Gastrocnemius medialis (tissue), 4 donors: ENCODE data around the gene G6PD.

ENCODE experiments used
- POLR2A ChIP-seq, 2 donors: fragments of 450-650 bp; IDR thresholded peaks; one replicate each; pipeline ENCODE4 v1.6.1; 2017; ENCODE audit warnings: antibody characterized with exemption in 2 of 2, mild to moderate bottlenecking in 2 of 2, moderate library complexity in 2 of 2
- TF ChIP-seq, protein P1 (sequence below), 5 experiments: fragments of 450-650 bp in 3 of 5; fragments of 200-600 bp in 2 of 5; sonication (generic) in 2 of 5; IDR thresholded peaks in 4 of 5; conservative IDR thresholded peaks in 1 of 5; 1 replicate in 4 of 5; 2 replicates in 1 of 5; pipeline ENCODE4 v1.5.1; 2016 to 2019; ENCODE audit warnings: antibody characterized with exemption in 5 of 5, mild to moderate bottlenecking in 3 of 5, moderate library complexity in 3 of 5

DNA sequence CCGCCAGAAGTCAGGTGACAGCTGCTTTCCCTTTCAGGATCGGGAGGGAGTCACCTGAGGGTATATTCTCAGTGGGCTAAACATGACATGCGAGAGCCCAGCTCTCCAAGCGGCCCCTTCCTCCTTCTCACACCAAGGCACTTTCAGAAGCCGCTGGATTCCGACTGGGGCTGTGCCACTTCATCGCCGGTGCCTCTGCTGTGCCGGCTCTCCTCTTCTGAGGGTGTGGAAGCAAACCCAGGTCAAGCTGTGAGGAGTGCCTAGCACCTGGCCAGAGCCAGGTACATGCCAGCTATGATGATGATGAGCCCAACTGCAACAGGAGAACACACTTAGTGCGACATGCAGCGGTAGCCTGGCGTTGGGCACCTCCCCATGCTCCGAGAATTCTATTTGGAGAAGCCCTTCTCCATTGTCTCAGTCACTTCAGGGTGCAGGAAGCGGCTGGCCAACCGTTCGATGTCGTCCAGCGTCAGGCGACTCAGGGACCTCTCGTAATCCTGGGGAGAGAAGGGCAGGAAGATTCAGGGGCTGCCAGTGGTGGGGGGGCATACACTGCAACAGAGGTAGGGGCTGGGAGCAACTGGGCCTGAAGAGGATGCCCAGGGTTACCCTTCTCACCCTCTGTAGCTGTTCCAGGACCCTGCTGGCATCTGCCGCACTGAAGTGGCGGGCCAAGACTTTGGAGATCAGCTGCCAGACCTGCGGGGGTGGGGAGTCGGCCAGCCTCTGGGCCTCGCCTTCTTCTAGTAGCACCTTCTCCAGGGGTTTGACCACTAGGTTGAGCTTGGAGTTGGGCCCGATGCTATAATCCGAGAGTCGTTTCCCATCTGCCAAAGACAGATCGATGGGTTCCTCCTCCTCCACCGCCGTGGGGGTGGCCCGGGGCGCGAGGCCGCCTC, 61.2 kb downstream of the G6PD start:
- TF ChIP-seq, protein P1, sequence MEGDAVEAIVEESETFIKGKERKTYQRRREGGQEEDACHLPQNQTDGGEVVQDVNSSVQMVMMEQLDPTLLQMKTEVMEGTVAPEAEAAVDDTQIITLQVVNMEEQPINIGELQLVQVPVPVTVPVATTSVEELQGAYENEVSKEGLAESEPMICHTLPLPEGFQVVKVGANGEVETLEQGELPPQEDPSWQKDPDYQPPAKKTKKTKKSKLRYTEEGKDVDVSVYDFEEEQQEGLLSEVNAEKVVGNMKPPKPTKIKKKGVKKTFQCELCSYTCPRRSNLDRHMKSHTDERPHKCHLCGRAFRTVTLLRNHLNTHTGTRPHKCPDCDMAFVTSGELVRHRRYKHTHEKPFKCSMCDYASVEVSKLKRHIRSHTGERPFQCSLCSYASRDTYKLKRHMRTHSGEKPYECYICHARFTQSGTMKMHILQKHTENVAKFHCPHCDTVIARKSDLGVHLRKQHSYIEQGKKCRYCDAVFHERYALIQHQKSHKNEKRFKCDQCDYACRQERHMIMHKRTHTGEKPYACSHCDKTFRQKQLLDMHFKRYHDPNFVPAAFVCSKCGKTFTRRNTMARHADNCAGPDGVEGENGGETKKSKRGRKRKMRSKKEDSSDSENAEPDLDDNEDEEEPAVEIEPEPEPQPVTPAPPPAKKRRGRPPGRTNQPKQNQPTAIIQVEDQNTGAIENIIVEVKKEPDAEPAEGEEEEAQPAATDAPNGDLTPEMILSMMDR (IDR thresholded peaks at IDR 0.05 in 4 of 5, conservative IDR thresholded peaks at IDR 0.05 in 1 of 5) = no peak
- no peak for TF ChIP-seq POLR2A (IDR thresholded peaks at IDR 0.05)
